ENCODE measurements around the gene PARP3. TPM values are rescaled to one million over a fixed set of nuclear protein-coding genes. Genes with fewer than 3 reads are reported as not detected.

PARP3 gene
- total RNA-seq, 1 experiment from 2014 or later = 25.5 TPM

GRCh38 chr3:51943451-51944391, 1.6 kb downstream of the PARP3 start:
- no peak for DNase-seq (ENCODE audit: unreplicated experiment)
- intact Hi-C loops (cut with micrococcal nuclease) = loop anchor here (5.0 kb wide), 1 partner anchor 179 kb away; no protein-coding TSS in a partner anchor
- POLR2A ChIA-PET = interaction anchor here (0.5 to 5.8 kb wide), 12 partner anchors 20 to 344 kb away, joined by 3 to 127 read pairs (median 10); partner anchors contain the start of genes ABHD14A, ABHD14B, ACY1 and GLYCTK
- CTCF ChIA-PET = interaction anchor here (0.6 to 2.6 kb wide), 12 partner anchors 10 to 288 kb away, joined by 3 to 49 read pairs (median 7); partner anchors contain the start of genes ABHD14A, ABHD14B and ACY1
- H3K4me3 Mint-ChIP-seq (ENCODE audit: unreplicated experiment) = peak overlapping the region; percentile 92
- H3K9me3 Mint-ChIP-seq (ENCODE audit: unreplicated experiment) = no peaks in the 10 kb centered on the region
- no peak for TF ChIP-seq CTCF (IDR thresholded peaks at IDR 0.05; ENCODE audit: unreplicated experiment)
- BruUV-seq (replicated peaks) = no TSS peak
- no peaks in the 10 kb centered on the region for H3K27me3 Mint-ChIP-seq (ENCODE audit: insufficient read depth, unreplicated experiment)
- H3K27ac Mint-ChIP-seq (ENCODE audit: low read depth, unreplicated experiment) = no peak overlapping the region
- H3K4me1 Mint-ChIP-seq (ENCODE audit: insufficient read depth, unreplicated experiment) = peaks cover 16% of the 10 kb centered on the region
- peaks cover 23% of the 10 kb centered on the region for H3K36me3 Mint-ChIP-seq (ENCODE audit: insufficient read depth, unreplicated experiment)

GRCh38 chr3:51944451-51945021, 2.4 kb downstream of the PARP3 start:
- ChIA-PET CTCF (interaction anchor here (0.6 to 1.0 kb wide), 6 partner anchors 24 to 353 kb away, joined by 3 to 4 read pairs (median 4); no protein-coding TSS in a partner anchor), POLR2A (interaction anchor here (5.8 kb wide), 1 partner anchor 28 kb away, joined by 127 read pairs; the partner anchor contains the start of genes ABHD14A and ABHD14B)
- intact Hi-C loops (cut with micrococcal nuclease) = loop anchor here (5.0 kb wide), 1 partner anchor 178 kb away; no protein-coding TSS in a partner anchor
- no peaks in the 10 kb centered on the region for H3K27me3 Mint-ChIP-seq (ENCODE audit: insufficient read depth, unreplicated experiment)
- no peak for DNase-seq (ENCODE audit: unreplicated experiment)
- H3K4me1 Mint-ChIP-seq (ENCODE audit: insufficient read depth, unreplicated experiment) = peaks cover 16% of the 10 kb centered on the region
- no peak overlapping the region for H3K4me3 Mint-ChIP-seq (ENCODE audit: unreplicated experiment)
- TF ChIP-seq CTCF (IDR thresholded peaks at IDR 0.05; ENCODE audit: unreplicated experiment) = no peak
- H3K36me3 Mint-ChIP-seq (ENCODE audit: insufficient read depth, unreplicated experiment) = peaks cover 20% of the 10 kb centered on the region
- H3K9me3 Mint-ChIP-seq (ENCODE audit: unreplicated experiment) = no peaks in the 10 kb centered on the region
- TSS peak; percentile 16 for BruUV-seq (replicated peaks)
- H3K27ac Mint-ChIP-seq (ENCODE audit: low read depth, unreplicated experiment) = no peak overlapping the region

- intact Hi-C loops (cut with micrococcal nuclease) = no loop called here
- BruUV-seq (replicated peaks) = no TSS peak
- Mint-ChIP-seq H3K27ac (ENCODE audit: low read depth, unreplicated experiment) (no peak overlapping the region), H3K4me3 (ENCODE audit: unreplicated experiment) (no peak overlapping the region), H3K27me3 (ENCODE audit: insufficient read depth, unreplicated experiment) (no peaks in the 10 kb centered on the region), H3K9me3 (ENCODE audit: unreplicated experiment) (no peaks in the 10 kb centered on the region), H3K36me3 (ENCODE audit: insufficient read depth, unreplicated experiment) (peaks cover 13% of the 10 kb centered on the region), H3K4me1 (ENCODE audit: insufficient read depth, unreplicated experiment) (peaks cover 15% of the 10 kb centered on the region)
- no peak for DNase-seq (ENCODE audit: unreplicated experiment)
- ChIA-PET CTCF (interaction anchor here (0.6 to 1.0 kb wide), 6 partner anchors 25 to 353 kb away, joined by 3 to 4 read pairs (median 3); no protein-coding TSS in a partner anchor), POLR2A (interaction anchor here (1.1 to 5.8 kb wide), 2 partner anchors 27 to 38 kb away, joined by 3 to 127 read pairs; partner anchors contain the start of genes ABHD14A, ABHD14B and ACY1)
- no peak for TF ChIP-seq CTCF (IDR thresholded peaks at IDR 0.05; ENCODE audit: unreplicated experiment)
Measured at GRCh38 chr3:51945031-51945840, 3.1 kb downstream of the PARP3 start.
